PC-9 (cell line): Measurements from ENCODE around the gene PIP. TPM values are rescaled to one million over a fixed set of nuclear protein-coding genes. Genes with fewer than 3 reads are reported as not detected.
"Not testable (repeated sequence)": the region's sequence is repeated elsewhere in the genome, so short reads cannot be mapped to it uniquely, and the experiment has no call there.

Experiments used
- BruUV-seq: library from RNA; stranded (reverse); fragments of 400-500 nt; replicated peaks from 2 replicates; lab custom pipeline; 2021; lab: Mats Ljungman, UMichigan
- CTCF ChIA-PET: fragments of 300-600 bp; sonication (Branson Sonifier 250); formaldehyde crosslinking; loops from one replicate; lab custom pipeline; 2022; ENCODE audit warnings: antibody characterized with exemption; lab: Charles Lee
- POLR2A ChIA-PET: fragments of 300-600 bp; sonication (Branson Sonifier 250); formaldehyde crosslinking; loops from one replicate; lab custom pipeline; 2022; ENCODE audit warnings: antibody characterized with exemption; ENCODE audit not compliant: unreplicated experiment; lab: Charles Lee
- DNase-seq, 2 experiments: peaks; one replicate each; pipeline versions ENCODE4 v3.0.0 to v3.0.0-alpha.2; 2015 to 2022; ENCODE audit warnings: mixed read lengths in 1 of 2
- H2AFZ ChIP-seq: fragments of 200-600 bp; sonication (generic); 2 replicates; pipeline ENCODE4 v1.8.1; 2017; ENCODE audit warnings: antibody characterized with exemption
- H3F3A ChIP-seq: fragments of 200-600 bp; sonication (generic); 2 replicates; pipeline ENCODE4 v1.8.1; 2017; ENCODE audit warnings: antibody characterized with exemption, mild to moderate bottlenecking, low read depth; ENCODE audit not compliant: insufficient read depth
- H3K27ac ChIP-seq: fragments of 200-600 bp; sonication (generic); 2 replicates; pipeline ENCODE4 v1.6.1; 2016; ENCODE audit warnings: mixed run types
- H3K27me3 ChIP-seq: fragments of 200-600 bp; sonication (generic); 2 replicates; pipeline ENCODE4 v1.6.1; 2016; ENCODE audit warnings: low read depth, mixed run types; ENCODE audit not compliant: insufficient read depth
- H3K36me3 ChIP-seq: fragments of 200-600 bp; sonication (generic); 2 replicates; pipeline ENCODE4 v1.6.1; 2016; ENCODE audit warnings: low read depth, mixed run types
- H3K4me1 ChIP-seq: fragments of 200-600 bp; sonication (generic); replicated peaks from 2 replicates; pipeline ENCODE4 v1.6.1; 2016; ENCODE audit warnings: mixed run types; ENCODE audit not compliant: insufficient read depth
- H3K4me2 ChIP-seq: fragments of 200-600 bp; sonication (generic); 2 replicates; pipeline ENCODE4 v1.6.1; 2017; ENCODE audit warnings: mixed run types
- H3K4me3 ChIP-seq: fragments of 200-600 bp; sonication (generic); 2 replicates; pipeline ENCODE4 v1.6.1; 2016; ENCODE audit warnings: mixed run types
- H3K79me2 ChIP-seq: fragments of 200-600 bp; sonication (generic); 2 replicates; pipeline ENCODE4 v1.6.1; 2017; ENCODE audit warnings: low read depth, mixed run types
- H3K9me2 ChIP-seq: fragments of 200-600 bp; sonication (generic); 2 replicates; pipeline ENCODE4 v1.8.1; 2017; ENCODE audit warnings: mild to moderate bottlenecking; ENCODE audit not compliant: insufficient read depth
- H3K9me3 ChIP-seq: fragments of 200-600 bp; sonication (generic); 2 replicates; pipeline ENCODE4 v1.8.1; 2016; ENCODE audit warnings: low read depth; ENCODE audit not compliant: insufficient read depth
- H4K20me1 ChIP-seq: fragments of 200-600 bp; sonication (generic); 2 replicates; pipeline ENCODE4 v1.8.1; 2017; ENCODE audit not compliant: insufficient read depth
- EZH2 ChIP-seq: fragments of 200-600 bp; sonication (generic); IDR thresholded peaks from 2 replicates; pipeline ENCODE4 v1.8.0; 2017; ENCODE audit warnings: antibody characterized with exemption, low read depth
- intact Hi-C: fragments of 100-400 bp; cut with micrococcal nuclease; formaldehyde crosslinking; loops from one replicate; pipeline ENCODE4 v1.10.0; 2022; ENCODE audit not compliant: unreplicated experiment
- total RNA-seq: library from RNA; stranded (reverse); gene quantifications from 2 replicates; pipeline ENCODE4 v1.2.3, GENCODE V29; 2021
- TF ChIP-seq, protein P1 (sequence below): fragments of 200-600 bp; sonication (generic); conservative IDR thresholded peaks from 2 replicates; pipeline ENCODE4 v1.6.1; 2017; ENCODE audit warnings: mixed run types, antibody characterized with exemption, mild to moderate bottlenecking, moderate library complexity

The PIP gene
- total RNA-seq, 1 experiment from 2014 or later: not detected

DNA sequence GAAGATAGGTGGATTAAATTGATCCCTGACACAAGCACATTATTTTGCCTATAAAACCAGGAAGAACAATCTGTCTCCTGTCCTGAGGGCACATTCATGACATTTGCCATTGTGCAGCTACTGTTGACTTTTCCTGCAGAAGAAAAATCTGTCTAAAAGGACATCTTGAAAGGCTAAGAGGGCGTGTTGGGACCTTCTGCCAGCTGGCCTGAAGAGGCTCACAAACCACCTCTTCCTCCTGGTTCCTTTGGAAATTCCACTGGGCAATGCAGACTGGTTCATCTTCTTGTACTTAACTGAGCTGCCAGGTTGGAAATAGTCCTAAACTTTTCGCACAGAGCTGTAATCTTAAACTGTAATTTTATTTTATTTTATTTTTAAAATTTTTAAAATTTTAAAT, 35.7 kb upstream of the PIP start:
- Histone ChIP-seq H3K4me3 (no peak overlapping the region), H3K79me2 (no peaks in the 10 kb centered on the region), H3K36me3 (no peaks in the 10 kb centered on the region), H3K9me3 (0 out of 2 replicates have a peak, but pooled peaks cover 5% of the 10 kb centered on the region), H3K9me2 (no peaks in the 10 kb centered on the region; the same call in 1 of the 2 replicates), H4K20me1 (no peaks in the 10 kb centered on the region), H3K27me3 (no peaks in the 10 kb centered on the region), H3K4me2 (no peak overlapping the region), H2AFZ (no peak overlapping the region), H3K27ac (no peak overlapping the region), H3F3A (no peaks in the 10 kb centered on the region), H3K4me1 (no peaks in the 10 kb centered on the region)
- intact Hi-C loops: no loop called here
- no TSS peak for BruUV-seq
- ChIA-PET POLR2A (no interaction called here), CTCF (no interaction called here)
- no peak for TF ChIP-seq EZH2
- TF ChIP-seq, protein P1, sequence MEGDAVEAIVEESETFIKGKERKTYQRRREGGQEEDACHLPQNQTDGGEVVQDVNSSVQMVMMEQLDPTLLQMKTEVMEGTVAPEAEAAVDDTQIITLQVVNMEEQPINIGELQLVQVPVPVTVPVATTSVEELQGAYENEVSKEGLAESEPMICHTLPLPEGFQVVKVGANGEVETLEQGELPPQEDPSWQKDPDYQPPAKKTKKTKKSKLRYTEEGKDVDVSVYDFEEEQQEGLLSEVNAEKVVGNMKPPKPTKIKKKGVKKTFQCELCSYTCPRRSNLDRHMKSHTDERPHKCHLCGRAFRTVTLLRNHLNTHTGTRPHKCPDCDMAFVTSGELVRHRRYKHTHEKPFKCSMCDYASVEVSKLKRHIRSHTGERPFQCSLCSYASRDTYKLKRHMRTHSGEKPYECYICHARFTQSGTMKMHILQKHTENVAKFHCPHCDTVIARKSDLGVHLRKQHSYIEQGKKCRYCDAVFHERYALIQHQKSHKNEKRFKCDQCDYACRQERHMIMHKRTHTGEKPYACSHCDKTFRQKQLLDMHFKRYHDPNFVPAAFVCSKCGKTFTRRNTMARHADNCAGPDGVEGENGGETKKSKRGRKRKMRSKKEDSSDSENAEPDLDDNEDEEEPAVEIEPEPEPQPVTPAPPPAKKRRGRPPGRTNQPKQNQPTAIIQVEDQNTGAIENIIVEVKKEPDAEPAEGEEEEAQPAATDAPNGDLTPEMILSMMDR: no peak
- no peak for DNase-seq

DNA sequence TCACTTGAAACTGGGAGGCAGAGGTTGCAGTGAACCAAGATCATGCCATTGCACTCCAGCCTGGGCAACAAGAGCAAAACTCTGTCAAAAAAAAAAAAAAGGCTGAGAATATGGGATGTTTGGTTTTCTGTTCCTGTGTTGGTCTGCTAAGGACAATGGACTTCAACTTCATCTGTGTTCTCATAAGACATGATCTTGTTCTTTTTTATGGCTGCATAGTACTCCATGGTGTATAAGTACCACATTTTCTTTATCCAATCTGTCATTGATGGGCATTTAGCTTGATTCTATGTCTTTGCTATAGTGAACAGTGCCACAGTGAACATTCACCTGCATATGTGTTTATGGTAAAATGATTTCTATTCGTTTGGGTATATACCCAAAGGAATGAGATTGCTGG, 32.3 kb upstream of the PIP start:
- DNase-seq, H3K4me2 ChIP-seq, H3K9me2 ChIP-seq, H2AFZ ChIP-seq, H4K20me1 ChIP-seq, CTCF ChIA-PET, H3K79me2 ChIP-seq, H3K4me1 ChIP-seq, H3K27ac ChIP-seq, intact Hi-C loops, H3F3A ChIP-seq, POLR2A ChIA-PET, H3K27me3 ChIP-seq, H3K4me3 ChIP-seq, BruUV-seq, H3K36me3 ChIP-seq: not testable (repeated sequence)
- H3K9me3 ChIP-seq: 0 out of 2 replicates have a peak, but pooled peaks cover 11% of the 10 kb centered on the region

DNA sequence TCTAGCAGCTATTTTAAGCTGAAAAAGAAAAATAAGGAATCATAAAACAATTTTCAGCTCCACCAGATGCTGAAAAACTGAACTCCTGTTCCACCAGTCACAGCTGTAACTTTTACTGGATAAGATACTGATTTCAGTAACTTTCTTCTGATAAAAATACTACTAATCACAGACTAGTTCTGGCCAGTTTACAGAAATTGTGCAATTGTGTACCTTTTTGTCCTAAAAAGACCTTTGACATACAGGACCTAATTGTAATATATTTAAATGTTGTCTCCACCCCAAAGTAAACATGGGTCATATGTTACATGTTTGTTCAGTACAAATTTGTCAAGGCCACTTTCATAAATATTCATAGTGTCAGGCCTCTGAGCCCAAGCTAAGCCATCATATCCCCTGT, 27.1 kb upstream of the PIP start:
- Histone ChIP-seq H3K9me2 (no peaks in the 10 kb centered on the region), H3F3A (no peaks in the 10 kb centered on the region), H3K4me3 (no peak overlapping the region), H3K27me3 (peaks cover 10% of the 10 kb centered on the region), H3K36me3 (no peaks in the 10 kb centered on the region), H3K27ac (no peak overlapping the region), H3K9me3 (0 out of 2 replicates have a peak, but pooled peaks cover 11% of the 10 kb centered on the region), H3K4me1 (no peaks in the 10 kb centered on the region), H2AFZ (no peak overlapping the region), H4K20me1 (no peaks in the 10 kb centered on the region), H3K79me2 (no peaks in the 10 kb centered on the region), H3K4me2 (no peak overlapping the region)
- TF ChIP-seq EZH2: no peak
- TF ChIP-seq, protein P1: no peak
- DNase-seq: no peak
- CTCF ChIA-PET: interaction anchor here (1.0 kb wide), 1 partner anchor 87 kb away, joined by 5 read pairs; no protein-coding TSS in a partner anchor
- POLR2A ChIA-PET: no interaction called here
- intact Hi-C loops: no loop called here
- BruUV-seq: no TSS peak

DNA sequence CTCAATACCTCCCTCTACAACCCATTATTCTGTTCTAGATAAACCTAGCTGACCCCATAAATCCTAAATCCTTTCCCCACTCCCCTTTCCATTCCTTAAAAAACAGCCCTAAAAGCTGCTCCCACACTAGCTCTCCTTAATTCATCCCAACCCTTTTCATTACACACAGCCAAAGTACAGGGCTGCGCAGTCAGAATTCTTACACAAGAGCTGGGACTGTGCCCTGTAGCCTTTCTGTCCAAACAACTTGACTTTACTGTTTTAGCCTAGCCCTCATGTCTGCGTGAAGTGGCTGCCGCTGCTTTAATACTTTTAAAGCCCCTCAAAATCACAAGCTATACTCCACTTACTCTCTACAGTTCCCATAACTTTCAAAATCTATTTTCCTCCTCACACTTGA, 23.9 kb upstream of the PIP start:
- H4K20me1 ChIP-seq, H3K36me3 ChIP-seq, DNase-seq, H2AFZ ChIP-seq, H3K4me3 ChIP-seq, H3K4me2 ChIP-seq, H3K79me2 ChIP-seq, H3K9me2 ChIP-seq, H3K4me1 ChIP-seq, CTCF ChIA-PET, BruUV-seq, H3K9me3 ChIP-seq, POLR2A ChIA-PET, H3F3A ChIP-seq, H3K27ac ChIP-seq, intact Hi-C loops: not testable (repeated sequence)
- H3K27me3 ChIP-seq: peaks cover 10% of the 10 kb centered on the region
